Measurements from ENCODE around the gene POU6F2.
"Not testable (repeated sequence)": the region's sequence is repeated elsewhere in the genome, so short reads cannot be mapped to it uniquely, and the experiment has no call there.

POU6F2 gene

DNA sequence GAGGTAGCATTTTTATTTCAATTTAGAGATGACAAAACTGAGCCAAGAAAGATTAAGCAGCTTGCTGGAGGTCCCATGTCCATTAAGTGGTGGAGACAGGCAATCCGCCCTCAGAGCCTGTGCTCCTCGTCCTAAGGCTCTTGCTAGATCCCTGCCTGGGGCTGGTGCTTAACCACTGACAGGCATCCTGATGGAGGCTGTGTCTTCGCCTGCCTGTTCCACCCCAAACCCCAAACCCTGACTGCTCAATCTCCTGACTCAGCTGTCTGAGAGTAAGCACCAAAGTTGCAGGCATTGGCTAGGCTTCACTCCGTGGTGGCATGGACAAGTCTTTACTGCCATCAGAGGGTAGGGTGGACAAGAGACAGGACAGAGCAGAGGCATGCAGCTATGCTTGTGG lies 209.4 kb downstream of the POU6F2 start:
- DNase-seq (ENCODE audit: low read depth): no peak

DNA sequence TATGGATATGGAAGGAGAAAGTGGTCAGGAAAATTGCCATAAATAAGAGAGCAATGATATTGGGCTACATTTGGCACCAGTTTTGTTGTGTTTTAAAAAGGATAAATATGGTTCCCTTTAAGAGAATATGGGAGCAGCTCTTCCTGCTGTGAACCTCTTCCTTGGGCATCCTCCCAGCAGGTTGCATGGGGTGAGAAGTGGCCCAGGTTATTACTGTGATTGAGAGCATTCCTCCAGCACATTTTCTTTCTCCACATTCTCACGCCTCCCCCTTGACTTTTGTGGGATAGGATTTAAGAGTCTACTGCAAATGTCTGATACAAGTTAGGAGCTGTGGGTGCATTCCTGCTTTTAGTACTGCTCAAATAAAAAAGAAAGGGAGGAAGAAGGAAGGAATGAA lies 214.8 kb downstream of the POU6F2 start:
- no peak for DNase-seq (ENCODE audit: low read depth)

DNA sequence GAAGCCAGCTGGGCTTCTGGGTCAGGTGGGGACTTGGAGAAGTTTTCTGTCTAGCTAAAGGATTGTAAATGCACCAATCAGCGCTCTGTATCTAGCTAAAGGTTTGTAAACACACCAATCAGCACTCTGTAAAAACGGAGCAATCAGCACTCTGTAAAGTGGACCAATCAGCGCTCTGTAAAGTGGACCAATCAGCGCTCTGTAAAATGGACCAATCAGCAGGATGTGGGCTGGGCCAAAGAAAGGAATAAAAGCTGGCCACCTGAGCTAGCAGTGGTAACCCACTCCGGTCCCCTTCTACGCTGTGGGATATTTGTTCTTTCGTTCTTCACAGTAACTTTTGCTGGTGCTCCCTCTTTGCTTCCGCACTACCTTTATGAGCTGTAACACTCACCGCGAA lies 216.7 kb downstream of the POU6F2 start:
- not testable (repeated sequence) for DNase-seq (ENCODE audit: low read depth)

DNA sequence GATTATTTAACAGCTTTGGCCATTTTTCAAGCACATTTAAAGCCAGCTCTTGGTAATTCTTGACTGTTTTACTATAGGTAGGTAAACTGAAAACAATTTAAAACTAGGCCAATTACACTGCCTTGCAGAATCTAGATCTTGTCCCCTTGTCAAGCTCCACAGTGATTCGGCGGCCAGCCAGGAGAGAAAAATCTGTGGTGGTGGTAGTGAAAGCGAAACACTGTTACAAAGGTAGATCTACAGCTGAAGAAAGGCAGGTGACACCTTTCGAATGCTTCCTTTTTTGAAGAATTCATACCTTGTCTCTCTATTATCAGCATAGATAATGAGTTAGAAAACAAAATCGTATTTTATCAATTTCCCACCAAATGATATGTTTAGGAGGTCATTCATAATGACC lies 218.3 kb downstream of the POU6F2 start:
- no peak for DNase-seq (ENCODE audit: low read depth)

DNA sequence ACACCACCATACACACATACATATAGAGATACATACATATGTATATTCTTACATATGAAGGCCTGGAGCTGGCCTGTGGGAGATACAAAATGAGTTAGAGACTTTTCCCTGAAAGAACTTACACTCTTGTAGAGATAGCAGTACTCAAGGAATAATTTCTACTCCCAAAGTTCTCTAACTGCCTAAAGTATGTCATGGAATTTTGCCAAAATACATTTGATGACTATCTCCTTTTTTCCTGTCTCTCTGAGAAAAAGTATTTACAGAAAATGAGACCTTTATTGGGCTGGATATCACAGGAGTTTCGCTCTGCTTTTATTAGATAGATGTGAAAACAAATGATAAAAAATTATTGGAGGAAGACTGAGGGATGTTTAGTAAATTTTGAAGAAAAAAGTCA lies 220.1 kb downstream of the POU6F2 start:
- no peak for DNase-seq (ENCODE audit: low read depth)

DNA sequence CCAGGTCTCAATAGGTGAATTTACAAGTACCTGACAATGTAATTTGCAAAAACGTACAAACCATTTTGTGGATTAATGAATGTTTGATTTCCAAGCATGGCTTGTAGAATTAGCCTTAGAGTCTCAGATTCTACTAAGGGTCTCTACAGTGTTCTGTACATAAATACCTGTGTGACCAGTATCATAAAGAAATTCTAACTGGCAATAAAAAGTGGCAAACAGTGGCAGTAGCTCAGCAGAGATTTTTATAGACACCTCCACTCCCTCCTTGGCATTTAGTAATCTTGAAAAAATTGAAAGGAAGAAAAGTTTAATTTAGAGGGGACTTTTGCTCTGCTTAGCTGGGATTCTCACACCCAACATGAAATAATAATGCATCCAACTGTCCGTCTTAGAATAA lies 220.8 kb downstream of the POU6F2 start:
- no peak for DNase-seq (ENCODE audit: low read depth)

DNA sequence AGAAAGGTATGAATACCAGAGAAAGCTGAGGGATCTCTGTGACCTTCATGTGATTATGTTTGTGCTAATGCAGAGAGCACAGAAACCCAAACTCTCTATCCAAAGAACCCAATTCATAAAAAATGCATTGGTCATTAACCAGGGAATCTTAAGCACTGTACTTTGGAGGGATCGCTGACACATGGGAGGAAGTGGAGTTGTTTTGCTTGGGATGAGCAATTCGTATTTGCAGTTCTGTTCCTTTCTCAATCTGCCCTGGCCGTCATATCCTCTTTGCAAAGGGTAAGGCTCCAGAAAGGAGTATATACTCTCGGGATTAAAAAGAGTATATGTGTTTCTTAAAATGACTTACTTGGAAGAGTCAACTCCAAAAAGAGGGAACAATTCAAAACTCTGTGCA lies 221.3 kb downstream of the POU6F2 start:
- DNase-seq (ENCODE audit: low read depth): no peak

DNA sequence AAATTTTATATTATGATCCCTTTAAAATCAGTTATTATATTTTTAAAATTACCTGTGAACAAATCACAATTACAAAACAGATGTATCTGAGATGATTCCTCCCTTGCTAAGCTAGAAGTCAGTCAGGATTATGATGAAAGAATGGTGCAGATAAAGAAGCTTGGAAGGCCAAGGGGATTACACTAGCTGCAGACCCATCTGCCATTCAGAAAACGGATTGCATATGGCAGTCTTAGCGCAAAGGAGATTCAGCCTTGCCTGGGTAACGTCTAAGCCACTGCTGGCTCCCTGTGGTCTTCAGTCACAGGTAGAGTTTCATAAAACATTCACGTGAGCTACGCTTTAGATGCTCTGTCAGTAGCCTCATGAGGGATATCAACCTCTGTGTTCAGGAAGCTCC lies 222.2 kb downstream of the POU6F2 start:
- no peak for DNase-seq (ENCODE audit: low read depth)

DNA sequence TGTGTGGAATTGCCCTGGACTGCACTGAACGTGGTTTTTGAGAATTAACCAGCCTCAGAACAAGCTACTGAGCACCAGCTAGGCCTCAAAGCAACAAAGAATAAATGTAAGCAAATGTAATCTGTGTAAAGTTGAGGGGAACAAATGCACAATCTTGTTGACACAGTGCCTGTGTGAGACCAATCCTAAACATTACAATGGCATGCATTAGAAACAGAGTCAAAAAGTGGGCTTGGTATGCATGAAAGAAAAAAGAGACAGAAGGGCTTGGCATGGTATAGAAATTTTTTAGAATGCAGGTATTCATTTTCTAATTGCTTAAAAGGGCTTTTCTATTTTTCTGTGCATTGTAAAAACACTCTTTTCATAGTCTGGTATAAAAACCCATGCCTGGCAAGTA lies 224.3 kb downstream of the POU6F2 start:
- no peak for DNase-seq (ENCODE audit: low read depth)

DNA sequence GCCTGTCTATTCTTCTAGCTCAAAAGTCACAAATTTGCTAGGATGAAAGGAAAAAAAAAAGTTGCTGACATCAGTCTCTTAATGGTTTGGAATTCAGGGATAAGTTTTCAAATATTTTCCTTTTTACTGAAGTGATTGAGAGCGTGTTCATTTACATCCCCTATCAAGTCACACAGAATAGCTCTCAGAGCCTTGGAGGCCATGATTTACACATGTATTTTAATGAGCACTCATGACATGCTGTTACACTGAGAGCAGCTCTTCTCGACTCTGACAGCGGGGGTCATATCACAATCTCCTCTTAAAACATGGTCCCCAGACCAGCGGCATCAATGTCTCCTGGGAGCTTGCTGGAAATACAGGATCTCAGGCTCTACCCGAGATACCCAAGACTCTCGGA lies 232.7 kb downstream of the POU6F2 start:
- no peak for DNase-seq (ENCODE audit: low read depth)

DNA sequence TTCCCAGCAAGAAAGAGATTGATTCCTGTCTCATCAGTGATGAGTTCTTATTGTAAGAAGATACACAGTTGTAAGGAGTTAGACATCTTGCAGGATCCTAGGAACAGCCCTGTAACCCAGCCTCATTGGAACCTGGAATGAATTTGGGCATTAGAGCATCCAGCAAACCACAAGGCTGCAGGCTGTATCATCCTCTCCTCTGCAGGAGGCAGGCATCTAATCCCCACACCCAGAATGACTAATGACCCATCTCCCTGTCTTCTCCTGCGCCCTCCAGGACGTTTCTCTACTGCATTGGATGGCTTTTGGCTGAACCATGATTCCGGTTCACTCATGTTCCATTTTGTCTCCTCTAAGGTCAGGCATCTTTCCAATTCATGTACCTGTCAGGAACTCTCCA lies 233.9 kb downstream of the POU6F2 start:
- DNase-seq (ENCODE audit: low read depth): no peak

DNA sequence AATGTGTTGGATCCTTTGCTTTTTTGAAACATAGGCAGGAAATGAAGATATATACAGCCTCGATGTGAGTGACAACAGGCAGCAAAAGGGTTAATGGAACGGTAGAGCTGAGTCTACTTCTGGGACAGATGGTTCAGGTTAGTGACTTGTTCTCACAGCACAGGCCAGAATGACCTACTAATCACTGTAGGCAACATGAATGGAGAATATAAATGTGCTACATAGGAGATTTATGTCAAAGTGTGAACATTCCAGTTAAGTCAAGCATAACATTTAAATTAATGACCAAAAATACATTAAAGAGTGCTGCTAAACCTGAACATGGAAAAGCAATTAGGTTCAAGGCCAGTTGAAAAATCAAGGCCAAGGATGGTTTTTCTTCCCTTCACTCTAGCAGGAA lies 235.2 kb downstream of the POU6F2 start:
- no peak for DNase-seq (ENCODE audit: low read depth)

DNA sequence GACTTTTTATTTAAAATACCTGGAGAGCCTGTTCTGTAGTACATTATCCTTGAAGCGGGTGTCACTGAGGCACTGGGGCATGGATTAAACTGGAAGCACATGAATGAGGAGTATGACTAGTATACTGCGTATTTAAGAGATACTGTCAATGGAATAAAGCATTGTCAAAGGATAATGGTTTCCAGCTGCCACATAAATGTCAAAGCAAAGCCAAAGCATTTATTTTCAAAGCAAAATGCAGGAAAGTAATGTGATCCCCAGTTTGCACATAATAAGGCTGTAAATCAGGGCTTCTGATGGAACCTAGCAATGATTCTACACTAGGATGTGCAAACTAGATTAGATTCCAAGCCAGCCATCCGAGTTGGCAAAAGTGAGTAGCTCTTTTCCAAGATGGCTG lies 240.1 kb downstream of the POU6F2 start:
- no peak for DNase-seq (ENCODE audit: low read depth)

DNA sequence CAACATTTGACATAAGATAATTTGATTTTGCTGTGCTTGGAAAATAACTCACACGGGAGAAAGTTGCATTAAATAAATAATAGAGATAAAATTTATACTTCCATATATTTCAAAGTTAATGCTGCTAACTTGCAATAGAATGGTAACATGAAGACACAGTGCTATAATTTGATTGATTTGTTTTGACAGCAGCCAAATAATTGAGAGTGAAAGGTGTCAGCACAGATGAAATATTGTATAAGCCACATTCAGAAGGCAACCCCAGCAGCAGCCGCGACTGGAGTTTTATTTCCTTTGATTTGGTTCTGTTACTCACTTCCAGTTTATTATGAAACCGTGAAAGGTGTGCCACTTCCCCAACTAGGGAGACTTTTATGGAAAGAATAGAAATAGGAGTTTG lies 242.2 kb downstream of the POU6F2 start:
- DNase-seq (ENCODE audit: low read depth): no peak

DNA sequence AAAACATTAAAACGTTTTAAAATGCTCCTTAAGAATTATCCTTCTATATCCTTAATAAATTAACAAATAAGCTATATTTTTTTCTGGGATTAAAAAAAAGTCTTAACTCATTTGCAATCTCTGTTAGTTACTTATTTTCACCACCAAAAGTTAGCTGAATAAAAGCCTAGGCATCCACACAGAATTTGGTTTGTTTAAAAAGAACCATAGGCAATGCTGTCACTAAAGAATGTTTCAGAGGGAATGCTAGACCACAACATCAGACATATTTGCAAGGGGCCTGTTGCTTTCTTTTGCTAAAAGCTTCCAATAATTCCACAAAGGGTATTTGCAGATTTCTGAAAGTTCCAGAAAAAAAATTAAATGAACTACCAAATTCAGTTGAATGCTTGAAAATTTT lies 244.2 kb downstream of the POU6F2 start:
- no peak for DNase-seq (ENCODE audit: low read depth)

DNA sequence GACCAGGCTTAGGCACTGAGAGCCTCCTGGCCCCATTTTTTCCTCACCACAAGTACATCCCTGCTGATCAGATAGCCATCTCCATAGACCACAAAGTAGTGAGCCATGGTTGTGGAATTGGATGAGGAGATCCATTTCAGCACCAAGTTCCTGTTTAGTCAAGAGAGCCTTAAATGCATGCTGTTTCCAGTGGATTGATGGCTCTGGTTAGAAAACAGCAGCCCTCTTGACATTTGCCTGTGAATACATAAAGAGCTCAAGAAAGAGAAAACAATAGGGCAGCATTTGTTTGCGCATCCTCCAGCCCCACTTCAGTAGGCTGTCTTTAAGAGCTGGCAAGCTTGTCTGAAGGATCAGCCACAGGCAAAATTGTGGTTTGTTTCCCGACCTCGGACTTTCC lies 251.2 kb downstream of the POU6F2 start:
- no peak for DNase-seq (ENCODE audit: low read depth)

DNA sequence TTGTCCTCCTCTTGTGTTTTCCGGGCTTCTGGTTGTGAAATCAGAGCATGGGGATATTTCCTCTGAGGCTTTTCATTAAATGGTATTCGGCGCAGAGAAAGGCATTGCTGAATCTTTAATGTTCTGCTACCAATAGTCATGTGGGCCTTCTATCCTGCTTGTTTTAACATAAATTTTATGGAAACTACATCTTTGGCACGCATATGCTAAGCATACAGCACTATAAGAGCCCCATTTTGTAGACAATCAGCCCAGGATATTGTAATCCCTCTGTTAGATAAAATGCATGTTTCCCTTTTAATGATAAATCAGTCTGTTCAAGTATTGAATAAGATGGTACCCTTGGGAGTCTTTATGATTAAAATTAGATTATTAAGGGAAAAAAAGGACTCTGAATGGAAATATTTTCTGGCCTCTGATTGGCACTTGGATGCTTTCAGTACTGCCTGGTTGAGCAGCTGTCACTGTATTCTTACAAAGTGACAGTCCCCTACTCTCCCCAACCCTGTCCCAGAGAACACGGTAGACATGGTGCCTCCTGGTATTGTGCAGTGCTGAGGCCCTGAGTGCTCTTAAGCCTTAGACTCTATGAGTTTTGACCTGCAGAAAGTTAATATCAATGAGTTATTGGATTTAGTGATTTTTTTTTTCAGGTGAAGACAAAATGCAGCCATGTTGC lies 256.3 kb downstream of the POU6F2 start:
- no peak for DNase-seq (ENCODE audit: low read depth)

DNA sequence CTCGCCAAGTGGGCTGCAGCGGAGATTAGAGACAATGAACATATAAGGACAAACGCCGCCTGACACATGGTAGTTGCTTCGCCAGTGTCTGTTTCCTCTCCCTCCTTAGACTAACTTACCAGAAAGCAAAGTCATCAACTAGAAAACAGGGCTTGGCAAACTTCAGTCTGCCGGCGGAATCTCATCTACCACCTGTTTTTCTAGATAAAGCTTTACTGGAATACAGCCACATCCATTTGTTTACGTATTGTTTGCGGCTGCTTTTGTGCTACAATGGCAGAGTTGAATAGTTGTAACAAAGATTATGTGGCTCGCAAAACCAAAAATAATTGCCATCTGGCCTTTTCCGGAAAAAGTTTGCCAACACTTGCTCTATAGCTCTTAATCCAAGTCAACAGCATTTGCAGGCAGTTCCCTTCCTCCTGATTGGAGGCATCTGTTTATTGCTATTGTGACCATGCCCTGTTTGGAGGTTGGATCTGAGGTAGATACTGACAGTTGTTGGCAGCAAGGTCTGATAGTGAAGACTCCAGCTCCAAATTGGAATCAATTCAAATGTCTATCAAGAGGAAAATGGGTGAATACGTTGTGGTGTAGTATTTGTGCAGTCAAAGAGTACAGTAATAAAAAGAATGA lies 260.6 kb downstream of the POU6F2 start:
- no peak for DNase-seq (ENCODE audit: low read depth)

DNA sequence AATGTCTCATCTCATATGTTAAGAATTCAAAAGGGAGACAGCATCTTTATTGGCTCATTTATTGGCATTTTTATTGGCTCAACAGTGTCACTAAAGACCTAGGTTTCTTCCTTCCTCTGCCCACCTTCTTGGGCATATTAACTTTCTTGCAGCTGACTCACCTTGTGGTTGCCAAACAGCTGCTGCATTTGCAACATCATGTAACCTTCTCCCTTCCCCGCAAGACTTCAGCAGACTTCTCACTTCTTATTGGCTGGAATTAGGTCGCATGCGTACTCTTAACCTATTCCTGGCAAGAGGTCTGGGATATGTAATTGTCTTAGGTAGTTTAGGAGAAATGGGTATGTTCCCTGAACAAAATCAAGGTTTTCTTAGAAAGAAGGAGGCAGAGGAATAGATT lies 263.2 kb downstream of the POU6F2 start:
- no peak for DNase-seq (ENCODE audit: low read depth)

DNA sequence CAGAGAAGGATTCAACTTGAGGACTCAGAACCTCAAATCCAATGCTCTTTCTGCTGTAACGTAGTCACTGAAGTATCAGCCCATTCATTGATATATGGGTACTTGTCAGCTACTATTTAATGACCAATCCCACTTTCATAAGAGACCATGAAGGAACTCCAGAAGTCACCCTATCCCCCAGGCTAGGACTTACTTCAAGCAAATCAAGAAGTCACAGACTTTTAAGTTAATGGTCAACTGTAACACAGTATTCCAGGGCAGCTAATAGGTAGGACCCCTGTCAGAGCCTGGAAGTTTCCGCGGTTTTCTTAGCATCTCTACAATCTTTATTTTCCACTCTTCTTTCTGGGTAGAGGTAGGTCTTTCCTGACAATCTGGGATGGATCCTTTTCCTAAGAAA lies 269.9 kb downstream of the POU6F2 start:
- no peak for DNase-seq (ENCODE audit: low read depth)

DNA sequence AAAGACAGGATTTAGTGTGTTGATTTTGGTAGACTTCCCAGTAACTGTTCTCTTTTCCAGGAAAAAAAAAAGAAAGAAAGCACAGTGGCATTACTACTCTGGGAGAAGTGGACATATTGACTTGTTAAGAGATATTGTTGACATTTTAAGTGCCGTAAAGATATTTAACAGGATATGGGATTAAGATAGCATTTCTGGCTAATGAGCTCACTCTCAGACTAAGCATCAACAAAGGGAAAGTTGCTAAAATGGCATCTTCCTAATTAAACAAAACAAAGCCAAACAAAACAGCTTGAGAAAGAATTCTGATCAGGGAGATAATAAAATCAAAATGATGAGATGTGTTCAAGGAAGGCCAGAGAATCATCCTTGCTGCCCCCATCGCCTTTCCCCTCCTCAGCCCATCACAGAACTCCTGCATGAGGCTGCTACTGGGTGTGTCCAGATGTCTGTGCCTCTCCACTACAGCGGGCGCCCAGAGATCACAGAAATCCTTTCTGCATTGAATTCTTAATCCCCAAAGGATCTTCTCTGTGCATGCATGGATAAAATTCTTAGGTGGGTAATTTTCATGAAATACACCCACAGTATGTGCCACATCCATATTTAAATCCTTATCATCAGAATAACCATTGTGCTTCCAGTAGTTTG lies 270.5 kb downstream of the POU6F2 start:
- no peak for DNase-seq (ENCODE audit: low read depth)

DNA sequence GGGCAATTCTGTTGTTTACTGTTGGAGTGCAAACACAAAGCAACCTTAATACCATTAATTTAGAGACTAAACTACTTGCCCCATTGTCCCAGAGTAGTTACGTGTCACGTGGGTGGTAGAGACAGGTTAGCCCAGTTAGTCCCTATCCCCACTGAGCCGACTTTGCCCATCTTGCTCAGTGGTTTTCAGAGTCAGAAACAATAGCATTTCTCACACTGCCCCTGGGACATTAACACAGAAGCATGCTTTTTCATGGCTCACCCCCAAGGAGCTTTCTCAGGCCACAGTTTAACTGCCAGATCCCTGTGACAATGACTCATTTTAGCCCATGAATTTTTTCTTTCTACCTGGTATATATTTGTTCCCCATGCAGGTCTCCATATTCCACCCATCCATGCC lies 271.0 kb downstream of the POU6F2 start:
- DNase-seq (ENCODE audit: low read depth): no peak

DNA sequence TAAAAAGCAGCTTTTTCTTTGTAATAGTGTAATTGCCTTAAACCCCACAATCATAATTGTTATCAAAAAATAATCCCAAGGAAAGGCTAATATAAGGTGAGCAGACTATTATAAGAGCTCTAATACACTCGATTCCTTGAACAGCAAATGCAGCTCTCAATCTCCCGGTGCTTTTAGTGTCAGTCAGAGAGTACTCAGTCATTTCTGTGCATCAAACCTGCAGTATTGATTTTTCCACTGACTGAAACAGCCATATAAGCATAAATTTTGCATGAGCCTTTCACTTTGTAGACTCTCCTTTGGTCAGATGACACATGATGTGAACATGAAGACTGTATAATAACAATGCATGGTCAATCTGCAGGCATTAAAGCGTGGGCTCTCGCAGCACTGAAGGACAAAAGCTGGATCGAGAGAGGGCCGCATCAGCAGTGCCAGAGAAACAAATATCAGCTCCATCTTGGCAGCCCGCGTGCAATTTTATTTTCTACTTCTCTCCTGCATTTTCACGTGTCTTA lies 272.0 kb downstream of the POU6F2 start:
- DNase-seq (ENCODE audit: low read depth): no peak

DNA sequence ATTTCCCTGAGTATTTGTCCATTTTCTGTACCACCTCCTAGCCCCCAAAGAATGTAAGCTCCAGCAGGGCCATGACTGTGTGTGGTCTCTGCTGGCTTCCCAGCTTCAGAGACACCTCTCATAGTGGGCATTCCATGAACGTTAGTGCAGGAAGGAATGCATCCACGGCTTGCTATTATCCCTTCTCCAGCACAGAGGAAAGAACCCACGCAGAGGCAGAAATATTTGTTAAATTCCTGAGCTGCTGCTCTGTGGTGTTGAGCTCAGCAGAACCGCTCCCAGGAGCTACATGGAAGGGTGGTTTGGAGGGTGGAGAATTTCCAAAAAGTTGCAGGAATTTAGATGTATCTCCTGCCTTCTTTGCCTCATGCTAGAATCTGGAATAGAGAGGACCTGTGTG lies 275.2 kb downstream of the POU6F2 start:
- DNase-seq (ENCODE audit: low read depth): no peak
